GM19193 (cell line): ENCODE measurements around the gene TCN2.

Experiments
- POLR2A ChIP-seq: IDR thresholded peaks from 4 replicates; pipeline ENCODE4 v1.6.1; 2011; ENCODE audit not compliant: insufficient read depth, insufficient read length; ENCODE audit errors: extremely low read depth

TCN2 gene

GRCh38 chr22:30574095-30574981 is 32.6 kb upstream of the TCN2 start, which contains the start of gene GAL3ST1:
Gene GAL3ST1, minus strand, starts transcription at chr22:30574665. Its CDS starts 17,273 bp downstream, at chr22:30557392.
- TF ChIP-seq POLR2A: no peak

DNA sequence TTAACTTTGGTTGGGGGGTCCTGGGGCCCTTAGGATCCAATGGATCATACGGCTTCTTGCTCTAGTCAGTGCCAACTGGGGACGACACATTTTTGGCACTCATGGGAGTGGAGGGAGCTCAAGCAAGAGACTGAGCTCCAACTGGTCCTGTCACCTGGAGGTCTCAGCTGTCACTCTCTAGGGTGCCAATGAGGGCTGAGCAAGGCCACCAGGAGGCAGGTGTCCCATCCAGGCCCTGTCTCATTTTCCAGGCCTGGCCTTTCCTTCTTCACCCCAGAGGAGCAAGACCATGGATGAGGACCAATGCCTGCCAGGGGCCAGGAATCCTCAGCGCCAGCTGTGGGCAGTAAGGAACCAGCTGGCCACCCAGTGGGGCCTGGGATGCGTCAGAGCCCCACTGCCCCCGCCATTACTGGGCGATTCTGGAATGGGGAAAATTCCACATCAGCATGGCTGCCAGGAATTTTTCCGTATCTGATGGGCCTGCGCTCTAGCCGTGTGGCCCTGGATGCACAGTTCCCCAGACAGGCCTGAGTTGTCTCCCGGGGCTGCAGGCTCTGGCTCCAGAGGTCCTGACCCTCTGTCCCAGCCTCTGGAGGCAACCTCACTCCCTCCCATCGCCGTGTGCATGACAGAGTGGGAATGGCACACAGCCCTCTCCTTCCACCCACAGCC is 31.8 kb upstream of the TCN2 start:
- no peak for TF ChIP-seq POLR2A

- no peak for TF ChIP-seq POLR2A
Measured at GRCh38 chr22:30575859-30576258, 31.1 kb upstream of the TCN2 start.

GRCh38 chr22:30578481-30578880 is 28.5 kb upstream of the TCN2 start:
- no peak for TF ChIP-seq POLR2A

- no peak for TF ChIP-seq POLR2A
Measured at GRCh38 chr22:30580896-30581295, 26.1 kb upstream of the TCN2 start.

DNA sequence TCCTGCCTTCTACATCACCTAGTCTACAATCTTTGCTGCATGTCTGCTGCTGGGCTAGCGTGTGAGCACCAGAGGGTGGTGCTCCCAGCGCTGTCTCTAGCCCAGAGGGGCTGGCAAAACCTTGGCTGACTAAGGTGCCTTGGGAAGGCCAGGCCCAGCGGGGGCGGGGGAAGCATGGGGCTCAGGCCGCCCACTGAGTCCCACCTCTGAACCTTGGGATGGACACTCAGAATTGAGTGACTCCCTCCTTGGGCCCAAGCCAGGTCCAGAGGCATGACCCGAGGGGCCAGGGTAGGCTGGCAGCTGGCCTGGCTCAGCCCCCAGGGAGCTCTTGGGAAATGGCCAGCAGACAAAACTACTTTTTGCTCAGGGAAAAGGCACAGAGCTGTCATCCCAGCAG is 24.9 kb upstream of the TCN2 start:
- TF ChIP-seq POLR2A: no peak

GRCh38 chr22:30582788-30583545 is 24.0 kb upstream of the TCN2 start:
- TF ChIP-seq POLR2A: no peak

DNA sequence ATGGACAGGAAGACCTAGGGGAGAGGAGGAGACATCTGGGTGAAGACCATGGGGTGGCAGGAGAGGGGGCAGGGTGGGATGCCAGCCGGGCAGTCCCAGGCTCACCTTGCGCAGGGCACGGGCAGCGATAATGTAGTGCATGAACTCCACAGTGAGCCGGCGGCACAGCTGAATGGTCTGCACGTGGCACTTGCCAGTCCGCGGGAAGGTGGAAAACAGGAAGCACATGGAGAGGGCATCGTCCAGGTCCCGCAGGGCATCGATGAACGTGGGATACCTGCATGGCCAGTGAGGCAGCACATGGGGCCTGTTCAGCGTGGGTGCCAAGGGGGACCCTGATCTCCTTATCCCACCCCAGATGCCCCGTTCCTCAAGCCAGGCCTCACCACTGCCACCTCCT is 22.5 kb upstream of the TCN2 start:
- no peak for TF ChIP-seq POLR2A

GRCh38 chr22:30586414-30586813 is 20.6 kb upstream of the TCN2 start:
- no peak for TF ChIP-seq POLR2A

- TF ChIP-seq POLR2A: no peak
Measured at GRCh38 chr22:30591191-30591587, 15.8 kb upstream of the TCN2 start.

GRCh38 chr22:30591588-30592359 is 15.2 kb upstream of the TCN2 start, which contains the start of gene PES1:
Gene PES1, minus strand, starts transcription at chr22:30591910. Its CDS starts 77 bp downstream, at chr22:30591833.
- TF ChIP-seq POLR2A: peak; percentile 73

DNA sequence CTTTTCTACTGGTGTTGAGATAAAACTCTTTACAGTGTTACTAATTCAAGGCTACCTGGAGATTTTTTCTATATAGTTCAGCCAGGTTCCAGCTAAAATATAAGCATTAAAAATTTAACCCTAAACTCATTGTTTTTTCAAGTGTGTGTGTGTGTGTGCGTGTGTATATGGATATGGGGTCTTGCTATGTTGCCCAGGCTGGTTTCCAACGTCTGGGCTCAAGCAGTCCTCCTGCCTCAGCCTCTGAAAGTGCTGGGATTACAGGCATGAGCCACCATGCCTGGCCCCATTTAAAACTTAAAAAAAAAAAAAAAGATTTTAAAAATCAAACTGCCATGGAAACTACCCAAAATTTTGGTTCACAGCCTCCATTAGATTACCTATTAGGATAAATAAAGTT is 10.8 kb upstream of the TCN2 start:
- TF ChIP-seq POLR2A: no peak

DNA sequence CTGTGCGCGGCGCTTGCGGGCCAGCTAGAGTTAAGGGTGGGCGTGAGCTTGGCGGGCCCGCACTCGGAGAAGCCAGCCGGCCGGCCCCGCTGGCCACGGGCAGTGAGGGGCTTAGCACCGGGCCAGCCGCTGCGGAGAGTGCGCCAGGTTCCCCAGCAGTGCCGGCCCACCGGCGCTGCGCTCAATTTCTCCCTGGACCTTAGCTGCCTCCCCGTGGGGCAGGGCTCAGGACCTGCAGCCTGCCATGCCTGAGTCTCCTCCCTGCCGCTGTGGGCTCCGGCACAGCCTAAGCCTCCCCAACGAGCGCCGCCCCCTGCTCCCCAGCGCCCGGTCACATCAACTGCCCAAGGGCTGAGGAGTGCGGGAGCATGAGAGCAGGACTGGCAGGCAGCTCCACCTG is 10.1 kb upstream of the TCN2 start:
- TF ChIP-seq POLR2A: no peak

- no peak for TF ChIP-seq POLR2A
Measured at GRCh38 chr22:30598986-30599385, 8.0 kb upstream of the TCN2 start.
